Stimulated activated naive CD8-positive, alpha-beta T cell treated with anti-CD3 and anti-CD28 coated beads, Interleukin-15, Interleukin-2, amounts not matched to agents 100 ng/mL and 50 ng/mL, for 24 hours (primary cell): Measurements from ENCODE around the gene ZNF488.

Experiments
- H3K27ac Mint-ChIP-seq: one replicate; pipeline ENCODE4 v1.8.0; 2021; ENCODE audit warnings: mild to moderate bottlenecking, mixed read lengths
- H3K27me3 Mint-ChIP-seq: one replicate; pipeline ENCODE4 v1.8.0; 2021; ENCODE audit warnings: mixed read lengths
- H3K36me3 Mint-ChIP-seq: one replicate; pipeline ENCODE4 v1.8.0; 2021; ENCODE audit warnings: low read depth, mixed read lengths
- H3K4me1 Mint-ChIP-seq: one replicate; pipeline ENCODE4 v1.8.0; 2021; ENCODE audit warnings: low read depth, mixed read lengths
- H3K4me3 Mint-ChIP-seq: one replicate; pipeline ENCODE4 v1.8.0; 2021; ENCODE audit warnings: mild to moderate bottlenecking, mixed read lengths
- H3K9me3 Mint-ChIP-seq: one replicate; pipeline ENCODE4 v1.8.0; 2021; ENCODE audit warnings: mixed read lengths

ZNF488 gene

GRCh38 chr10:47356708-47357107 is 27.4 kb downstream of the ZNF488 start:
- Mint-ChIP-seq H3K27ac (no peak overlapping the region), H3K4me3 (no peak overlapping the region), H3K36me3 (no peaks in the 10 kb centered on the region), H3K4me1 (no peaks in the 10 kb centered on the region), H3K9me3 (no peaks in the 10 kb centered on the region), H3K27me3 (no peaks in the 10 kb centered on the region)

- Mint-ChIP-seq H3K4me1 (no peaks in the 10 kb centered on the region), H3K36me3 (no peaks in the 10 kb centered on the region), H3K4me3 (no peak overlapping the region), H3K9me3 (no peaks in the 10 kb centered on the region), H3K27ac (no peak overlapping the region), H3K27me3 (no peaks in the 10 kb centered on the region)
Measured at GRCh38 chr10:47354900-47355299, 29.2 kb downstream of the ZNF488 start.

GRCh38 chr10:47354165-47354564 is 29.9 kb downstream of the ZNF488 start:
- no peak overlapping the region for H3K27ac Mint-ChIP-seq
- no peaks in the 10 kb centered on the region for H3K27me3 Mint-ChIP-seq
- H3K4me1 Mint-ChIP-seq, result no peaks in the 10 kb centered on the region
- no peak overlapping the region for H3K4me3 Mint-ChIP-seq
- H3K36me3 Mint-ChIP-seq, result no peaks in the 10 kb centered on the region
- H3K9me3 Mint-ChIP-seq, result no peaks in the 10 kb centered on the region

GRCh38 chr10:47353351-47353750 is 30.7 kb downstream of the ZNF488 start:
- Mint-ChIP-seq H3K27ac (no peak overlapping the region), H3K4me1 (no peaks in the 10 kb centered on the region), H3K36me3 (no peaks in the 10 kb centered on the region), H3K4me3 (no peak overlapping the region), H3K27me3 (no peaks in the 10 kb centered on the region), H3K9me3 (no peaks in the 10 kb centered on the region)

- no peak overlapping the region for H3K27ac Mint-ChIP-seq
- H3K36me3 Mint-ChIP-seq, result no peaks in the 10 kb centered on the region
- no peaks in the 10 kb centered on the region for H3K4me1 Mint-ChIP-seq
- H3K4me3 Mint-ChIP-seq, result no peak overlapping the region
- H3K27me3 Mint-ChIP-seq, result no peaks in the 10 kb centered on the region
- no peaks in the 10 kb centered on the region for H3K9me3 Mint-ChIP-seq
Measured at GRCh38 chr10:47351899-47352815, 31.9 kb downstream of the ZNF488 start.

- Mint-ChIP-seq H3K36me3 (no peaks in the 10 kb centered on the region), H3K27ac (no peak overlapping the region), H3K27me3 (no peaks in the 10 kb centered on the region), H3K4me1 (no peaks in the 10 kb centered on the region), H3K4me3 (no peak overlapping the region), H3K9me3 (no peaks in the 10 kb centered on the region)
Measured at GRCh38 chr10:47350671-47351640, 33.1 kb downstream of the ZNF488 start.

GRCh38 chr10:47349941-47350371 is 34.1 kb downstream of the ZNF488 start:
- no peaks in the 10 kb centered on the region for H3K4me1 Mint-ChIP-seq
- no peaks in the 10 kb centered on the region for H3K9me3 Mint-ChIP-seq
- H3K27ac Mint-ChIP-seq, result no peak overlapping the region
- H3K4me3 Mint-ChIP-seq, result no peak overlapping the region
- no peaks in the 10 kb centered on the region for H3K27me3 Mint-ChIP-seq
- no peaks in the 10 kb centered on the region for H3K36me3 Mint-ChIP-seq

GRCh38 chr10:47349516-47349915 is 34.6 kb downstream of the ZNF488 start:
- H3K27me3 Mint-ChIP-seq, result no peaks in the 10 kb centered on the region
- H3K4me1 Mint-ChIP-seq, result no peaks in the 10 kb centered on the region
- H3K36me3 Mint-ChIP-seq, result no peaks in the 10 kb centered on the region
- H3K27ac Mint-ChIP-seq, result no peak overlapping the region
- H3K4me3 Mint-ChIP-seq, result no peak overlapping the region
- H3K9me3 Mint-ChIP-seq, result no peaks in the 10 kb centered on the region

- H3K27me3 Mint-ChIP-seq, result no peaks in the 10 kb centered on the region
- no peak overlapping the region for H3K27ac Mint-ChIP-seq
- H3K4me1 Mint-ChIP-seq, result no peaks in the 10 kb centered on the region
- H3K9me3 Mint-ChIP-seq, result no peaks in the 10 kb centered on the region
- H3K4me3 Mint-ChIP-seq, result no peak overlapping the region
- H3K36me3 Mint-ChIP-seq, result no peaks in the 10 kb centered on the region
Measured at GRCh38 chr10:47348661-47349470, 35.2 kb downstream of the ZNF488 start.

- Mint-ChIP-seq H3K27ac (no peak within 1 kb of the TSS), H3K9me3 (no peaks in the 10 kb centered on the region), H3K4me1 (no peaks in the 10 kb centered on the region), H3K4me3 (no peak within 1 kb of the TSS), H3K27me3 (no peaks in the 10 kb centered on the region), H3K36me3 (no peaks in the 10 kb centered on the region)
Measured at GRCh38 chr10:47348138-47348651, 35.9 kb downstream of the ZNF488 start, which contains the start of gene RBP3. Gene RBP3 (plus strand): TSS chr10:47348363. CDS start chr10:47348485, 122 bp downstream.

GRCh38 chr10:47347303-47347675 is 36.8 kb downstream of the ZNF488 start:
- no peaks in the 10 kb centered on the region for H3K36me3 Mint-ChIP-seq
- H3K27me3 Mint-ChIP-seq, result no peaks in the 10 kb centered on the region
- H3K27ac Mint-ChIP-seq, result no peak overlapping the region
- H3K4me3 Mint-ChIP-seq, result no peak overlapping the region
- H3K4me1 Mint-ChIP-seq, result no peaks in the 10 kb centered on the region
- no peaks in the 10 kb centered on the region for H3K9me3 Mint-ChIP-seq

- no peak overlapping the region for H3K4me3 Mint-ChIP-seq
- H3K9me3 Mint-ChIP-seq, result no peaks in the 10 kb centered on the region
- no peaks in the 10 kb centered on the region for H3K4me1 Mint-ChIP-seq
- H3K27me3 Mint-ChIP-seq, result no peaks in the 10 kb centered on the region
- H3K27ac Mint-ChIP-seq, result no peak overlapping the region
- H3K36me3 Mint-ChIP-seq, result no peaks in the 10 kb centered on the region
Measured at GRCh38 chr10:47346581-47347302, 37.4 kb downstream of the ZNF488 start.

- no peaks in the 10 kb centered on the region for H3K4me1 Mint-ChIP-seq
- no peaks in the 10 kb centered on the region for H3K36me3 Mint-ChIP-seq
- H3K9me3 Mint-ChIP-seq, result no peaks in the 10 kb centered on the region
- H3K27ac Mint-ChIP-seq, result no peak overlapping the region
- no peak overlapping the region for H3K4me3 Mint-ChIP-seq
- peaks cover 3% of the 10 kb centered on the region for H3K27me3 Mint-ChIP-seq
Measured at GRCh38 chr10:47344996-47345870, 38.9 kb downstream of the ZNF488 start.
